ENCODE results near the gene PITHD1. TPM values are rescaled to one million over a fixed set of nuclear protein-coding genes. Genes with fewer than 3 reads are reported as not detected.
"Not testable (repeated sequence)": the region's sequence is repeated elsewhere in the genome, so short reads cannot be mapped to it uniquely, and the experiment has no call there.

Gene PITHD1, protein sequence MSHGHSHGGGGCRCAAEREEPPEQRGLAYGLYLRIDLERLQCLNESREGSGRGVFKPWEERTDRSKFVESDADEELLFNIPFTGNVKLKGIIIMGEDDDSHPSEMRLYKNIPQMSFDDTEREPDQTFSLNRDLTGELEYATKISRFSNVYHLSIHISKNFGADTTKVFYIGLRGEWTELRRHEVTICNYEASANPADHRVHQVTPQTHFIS
- total RNA-seq (2021; ENCODE audit: unreplicated experiment) (48.9 TPM), Bru-seq, nascent RNA (percentile 80 among the genes with signal in this experiment), BruChase-seq, experiment 1, labeled RNA remaining after a 2-hour chase (percentile 88 among the genes with signal in this experiment), BruChase-seq, experiment 2, labeled RNA remaining after a 6-hour chase (percentile 90 among the genes with signal in this experiment)
- 43.0 TPM for polyA plus RNA-seq (2012; ENCODE audit: insufficient read length)
- long read RNA-seq, transcript PITHD1-201 (6 exons, 1,603 nt): major isoform, 54 of 83 reads
- long read RNA-seq, partial matches to known transcripts: 26 of 83 reads
- long read RNA-seq, other reads (novel, unspliced or antisense): 3 of 83 reads

DNA sequence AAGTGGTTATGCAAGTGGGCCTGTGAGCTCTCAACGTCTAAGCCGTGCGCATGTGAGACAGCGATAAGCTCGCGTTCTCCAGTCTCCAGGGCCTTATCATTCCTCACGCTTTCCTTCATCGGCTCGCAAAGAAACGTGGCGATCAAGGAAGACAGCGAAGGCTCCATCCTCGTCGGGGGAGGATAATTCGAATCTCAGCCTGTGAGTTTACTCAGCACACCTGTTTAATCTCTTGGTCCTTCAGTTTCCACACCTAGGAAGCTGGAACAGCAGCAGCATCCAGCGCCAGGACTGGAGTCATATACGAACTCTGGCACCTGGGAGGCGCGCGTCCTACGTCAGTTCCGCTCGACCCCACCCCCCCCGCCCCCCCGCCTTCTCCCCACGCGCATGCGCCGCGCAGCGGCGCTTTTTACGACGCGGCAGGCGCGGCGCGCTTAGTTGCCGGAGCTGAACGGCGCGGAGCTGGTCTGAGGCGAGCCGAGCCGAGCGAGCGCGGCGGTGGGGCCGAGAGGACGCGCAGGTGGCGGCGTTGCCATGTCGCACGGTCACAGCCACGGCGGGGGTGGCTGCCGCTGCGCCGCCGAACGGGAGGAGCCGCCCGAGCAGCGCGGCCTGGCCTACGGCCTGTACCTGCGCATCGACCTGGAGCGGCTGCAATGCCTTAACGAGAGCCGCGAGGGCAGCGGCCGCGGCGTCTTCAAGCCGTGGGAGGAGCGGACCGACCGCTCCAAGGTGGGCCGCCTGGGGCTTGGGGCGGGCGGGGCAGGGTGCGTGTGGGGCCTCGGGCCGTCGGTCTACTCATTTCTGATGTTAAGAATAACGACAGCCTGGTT, at the start of gene PITHD1:
PITHD1 (plus strand) TSS at position 440 of the 836 bp plus-strand sequence; CDS start at position 538, 98 bp downstream.
- Histone ChIP-seq H3K27me3 (ENCODE audit: control insufficient read depth, insufficient read depth, low read length) (no peaks in the 10 kb centered on the region), H3K4me3 (ENCODE audit: low read depth in 2 of 2, low read length in 2 of 2) (peak within 1 kb of the TSS; percentile 82 to 84), H3K9me3 (ENCODE audit: control insufficient read depth, insufficient read depth, low read depth, low read length) (no peaks in the 10 kb centered on the region), H3K4me1 (ENCODE audit: control insufficient read depth, insufficient read depth, low read length) (peaks cover 12% of the 10 kb centered on the region), H3K36me3 (ENCODE audit: control insufficient read depth, insufficient read depth, low read length) (peaks cover 7% of the 10 kb centered on the region; the same call in 1 of the 2 replicates), H3K27ac (ENCODE audit: low read length) (peak within 1 kb of the TSS; percentile 91)
- ATAC-seq (peak; percentile 95), DNase-seq (ENCODE audit: low read depth, low spot score) (no peak)
- CTCF ChIA-PET: interaction anchor here (0.5 to 1.2 kb wide), 6 partner anchors 18 to 333 kb away, joined by 3 to 6 read pairs (median 5); no protein-coding TSS in a partner anchor
- TF ChIP-seq POLR2AphosphoS5 (IDR thresholded peaks at IDR 0.05; ENCODE audit: low read depth, low read length): peak; percentile 81
- no peak for TF ChIP-seq TCF7L2 (IDR thresholded peaks at IDR 0.05; ENCODE audit: low read depth, low read length)
- TF ChIP-seq SIN3A (IDR thresholded peaks at IDR 0.05; ENCODE audit: borderline replicate concordance, insufficient read depth, low read depth, low read length): peak; percentile 80; the same call in 1 of the 2 replicates
- in situ Hi-C loops (cut with HindIII; ENCODE audit: low pct_unique_long_range_greater_than_20kb, low sequenced_read_pairs) (no loop called here), intact Hi-C loops (cut with micrococcal nuclease; ENCODE audit: unreplicated experiment) (no loop called here)
- no TSS peak for BruUV-seq (replicated peaks)
- POLR2A ChIA-PET: interaction anchor here (0.6 to 3.4 kb wide), 5 partner anchors 13 to 27 kb away, joined by 3 to 12 read pairs (median 8); partner anchors contain the start of gene LYPLA2

DNA sequence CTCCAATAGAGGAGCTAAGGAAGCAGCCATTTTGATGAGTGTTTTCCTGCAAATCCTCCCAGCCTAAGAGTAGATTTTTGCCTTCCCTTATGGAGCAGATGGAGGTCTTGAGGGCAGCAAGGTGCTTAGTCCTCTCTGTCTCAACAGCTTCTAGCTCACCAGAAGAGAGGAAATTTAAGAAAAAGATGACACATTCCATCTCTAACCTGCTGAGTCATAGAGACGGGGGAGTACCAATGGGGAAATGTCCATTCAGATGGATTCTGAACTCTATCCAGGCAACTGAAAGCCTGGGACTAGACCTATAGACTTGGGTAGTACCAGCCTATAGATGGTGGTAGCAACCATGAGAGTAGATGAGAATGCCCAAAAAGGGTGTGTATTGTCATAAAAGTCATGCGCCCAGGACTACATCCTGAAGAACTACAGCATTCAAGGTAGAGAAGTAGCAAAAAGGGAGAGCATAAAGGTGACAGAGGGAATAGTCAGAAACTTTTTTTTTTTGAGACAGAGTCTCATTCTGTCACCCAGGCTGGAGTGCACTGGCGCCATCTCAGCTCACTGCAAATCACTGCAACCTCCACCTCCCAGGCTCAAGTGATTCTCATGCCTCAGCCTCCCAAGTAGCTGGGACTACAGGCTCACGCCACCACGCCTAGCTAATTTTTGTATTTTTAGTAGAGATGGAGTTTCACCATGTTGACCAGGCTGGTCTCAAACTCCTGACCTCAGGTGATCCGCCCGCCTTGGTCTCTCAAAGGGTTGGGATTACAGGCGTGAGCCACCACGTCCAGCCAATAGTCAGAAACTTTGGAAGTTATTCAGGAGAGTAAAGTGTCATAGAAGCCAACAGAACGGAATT, 45.6 kb upstream of the PITHD1 start:
- POLR2A ChIA-PET: no interaction called here

DNA sequence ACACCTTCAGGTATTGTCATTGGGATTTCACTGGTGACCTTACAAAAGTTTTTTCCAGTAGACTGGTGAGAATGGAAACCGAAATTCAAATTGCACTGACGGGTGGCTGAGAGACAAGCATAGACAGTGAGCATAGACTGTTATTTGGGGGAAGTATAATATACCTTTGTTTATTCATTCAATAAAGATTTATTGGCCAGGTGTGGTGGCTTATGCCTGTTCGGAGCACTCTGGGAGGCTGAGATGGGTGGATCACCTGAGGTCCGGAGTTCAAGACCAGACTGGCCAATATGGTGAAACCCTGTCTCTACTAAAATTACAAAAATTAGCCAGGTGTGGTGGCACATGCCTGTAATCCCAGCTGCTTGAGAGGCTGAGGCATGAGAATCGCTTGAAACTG, 44.9 kb upstream of the PITHD1 start:
- ATAC-seq; BruUV-seq (replicated peaks); POLR2A ChIA-PET; in situ Hi-C loops (cut with HindIII; ENCODE audit: low pct_unique_long_range_greater_than_20kb, low sequenced_read_pairs); CTCF ChIA-PET; DNase-seq (ENCODE audit: low read depth, low spot score); H3K4me1 ChIP-seq (ENCODE audit: control insufficient read depth, insufficient read depth, low read length); intact Hi-C loops (cut with micrococcal nuclease; ENCODE audit: unreplicated experiment); H3K9me3 ChIP-seq (ENCODE audit: control insufficient read depth, insufficient read depth, low read depth, low read length); H3K27ac ChIP-seq (ENCODE audit: low read length); H3K4me3 ChIP-seq (ENCODE audit: low read depth in 2 of 2, low read length in 2 of 2); H3K36me3 ChIP-seq (ENCODE audit: control insufficient read depth, insufficient read depth, low read length); H3K27me3 ChIP-seq (ENCODE audit: control insufficient read depth, insufficient read depth, low read length): not testable (repeated sequence)

More for the DNA sequence above, 45.6 kb upstream of the PITHD1 start:
- ATAC-seq: no peak
- Histone ChIP-seq H3K27ac (ENCODE audit: low read length) (no peak overlapping the region), H3K36me3 (ENCODE audit: control insufficient read depth, insufficient read depth, low read length) (no peaks in the 10 kb centered on the region), H3K4me1 (ENCODE audit: control insufficient read depth, insufficient read depth, low read length) (no peaks in the 10 kb centered on the region), H3K4me3 (ENCODE audit: low read depth in 2 of 2, low read length in 2 of 2) (no peak overlapping the region), H3K9me3 (ENCODE audit: control insufficient read depth, insufficient read depth, low read depth, low read length) (no peaks in the 10 kb centered on the region), H3K27me3 (ENCODE audit: control insufficient read depth, insufficient read depth, low read length) (no peaks in the 10 kb centered on the region)
- no TSS peak for BruUV-seq (replicated peaks)
- no peak for DNase-seq (ENCODE audit: low read depth, low spot score)
- in situ Hi-C loops (cut with HindIII; ENCODE audit: low pct_unique_long_range_greater_than_20kb, low sequenced_read_pairs) (no loop called here), intact Hi-C loops (cut with micrococcal nuclease; ENCODE audit: unreplicated experiment) (no loop called here)
- TF ChIP-seq SIN3A (IDR thresholded peaks at IDR 0.05; ENCODE audit: borderline replicate concordance, insufficient read depth, low read depth, low read length) (no peak), POLR2AphosphoS5 (IDR thresholded peaks at IDR 0.05; ENCODE audit: low read depth, low read length) (no peak), TCF7L2 (IDR thresholded peaks at IDR 0.05; ENCODE audit: low read depth, low read length) (no peak)
- TF ChIP-seq, protein P1, sequence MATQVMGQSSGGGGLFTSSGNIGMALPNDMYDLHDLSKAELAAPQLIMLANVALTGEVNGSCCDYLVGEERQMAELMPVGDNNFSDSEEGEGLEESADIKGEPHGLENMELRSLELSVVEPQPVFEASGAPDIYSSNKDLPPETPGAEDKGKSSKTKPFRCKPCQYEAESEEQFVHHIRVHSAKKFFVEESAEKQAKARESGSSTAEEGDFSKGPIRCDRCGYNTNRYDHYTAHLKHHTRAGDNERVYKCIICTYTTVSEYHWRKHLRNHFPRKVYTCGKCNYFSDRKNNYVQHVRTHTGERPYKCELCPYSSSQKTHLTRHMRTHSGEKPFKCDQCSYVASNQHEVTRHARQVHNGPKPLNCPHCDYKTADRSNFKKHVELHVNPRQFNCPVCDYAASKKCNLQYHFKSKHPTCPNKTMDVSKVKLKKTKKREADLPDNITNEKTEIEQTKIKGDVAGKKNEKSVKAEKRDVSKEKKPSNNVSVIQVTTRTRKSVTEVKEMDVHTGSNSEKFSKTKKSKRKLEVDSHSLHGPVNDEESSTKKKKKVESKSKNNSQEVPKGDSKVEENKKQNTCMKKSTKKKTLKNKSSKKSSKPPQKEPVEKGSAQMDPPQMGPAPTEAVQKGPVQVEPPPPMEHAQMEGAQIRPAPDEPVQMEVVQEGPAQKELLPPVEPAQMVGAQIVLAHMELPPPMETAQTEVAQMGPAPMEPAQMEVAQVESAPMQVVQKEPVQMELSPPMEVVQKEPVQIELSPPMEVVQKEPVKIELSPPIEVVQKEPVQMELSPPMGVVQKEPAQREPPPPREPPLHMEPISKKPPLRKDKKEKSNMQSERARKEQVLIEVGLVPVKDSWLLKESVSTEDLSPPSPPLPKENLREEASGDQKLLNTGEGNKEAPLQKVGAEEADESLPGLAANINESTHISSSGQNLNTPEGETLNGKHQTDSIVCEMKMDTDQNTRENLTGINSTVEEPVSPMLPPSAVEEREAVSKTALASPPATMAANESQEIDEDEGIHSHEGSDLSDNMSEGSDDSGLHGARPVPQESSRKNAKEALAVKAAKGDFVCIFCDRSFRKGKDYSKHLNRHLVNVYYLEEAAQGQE (IDR thresholded peaks at IDR 0.05; ENCODE audit: insufficient read depth in 1 of 2, low read depth in 2 of 2, low read length in 1 of 2): no peak
- TF ChIP-seq, protein P2, sequence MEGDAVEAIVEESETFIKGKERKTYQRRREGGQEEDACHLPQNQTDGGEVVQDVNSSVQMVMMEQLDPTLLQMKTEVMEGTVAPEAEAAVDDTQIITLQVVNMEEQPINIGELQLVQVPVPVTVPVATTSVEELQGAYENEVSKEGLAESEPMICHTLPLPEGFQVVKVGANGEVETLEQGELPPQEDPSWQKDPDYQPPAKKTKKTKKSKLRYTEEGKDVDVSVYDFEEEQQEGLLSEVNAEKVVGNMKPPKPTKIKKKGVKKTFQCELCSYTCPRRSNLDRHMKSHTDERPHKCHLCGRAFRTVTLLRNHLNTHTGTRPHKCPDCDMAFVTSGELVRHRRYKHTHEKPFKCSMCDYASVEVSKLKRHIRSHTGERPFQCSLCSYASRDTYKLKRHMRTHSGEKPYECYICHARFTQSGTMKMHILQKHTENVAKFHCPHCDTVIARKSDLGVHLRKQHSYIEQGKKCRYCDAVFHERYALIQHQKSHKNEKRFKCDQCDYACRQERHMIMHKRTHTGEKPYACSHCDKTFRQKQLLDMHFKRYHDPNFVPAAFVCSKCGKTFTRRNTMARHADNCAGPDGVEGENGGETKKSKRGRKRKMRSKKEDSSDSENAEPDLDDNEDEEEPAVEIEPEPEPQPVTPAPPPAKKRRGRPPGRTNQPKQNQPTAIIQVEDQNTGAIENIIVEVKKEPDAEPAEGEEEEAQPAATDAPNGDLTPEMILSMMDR (IDR thresholded peaks at IDR 0.05): no peak
- CTCF ChIA-PET: no interaction called here
